Liver (tissue), 9 donors: ENCODE measurements around the gene SYCP2L. TPM values are rescaled to one million over a fixed set of nuclear protein-coding genes. Genes with fewer than 3 reads are reported as not detected.

Experiments used
- DNase-seq: peaks from one replicate; pipeline ENCODE4 v3.0.0-alpha.2; 2017; ENCODE audit warnings: low spot score
- H3K27ac ChIP-seq, 2 donors: one replicate each; pipeline ENCODE4 v1.7.0; 2013; ENCODE audit warnings: inconsistent platforms in 2 of 2, low read length in 2 of 2, control low read depth in 1 of 2, low read depth in 1 of 2, mild to moderate bottlenecking in 1 of 2
- H3K27me3 ChIP-seq, 4 donors: one replicate each; pipeline versions ENCODE4 v1.6.1 to v1.7.0; 2013; ENCODE audit warnings: low read length in 3 of 4, inconsistent platforms in 1 of 4, mild to moderate bottlenecking in 1 of 4, moderate library complexity in 1 of 4; ENCODE audit not compliant: control insufficient read depth in 4 of 4, insufficient read depth in 4 of 4
- H3K36me3 ChIP-seq, 4 donors: one replicate each; pipeline versions ENCODE4 v1.6.1 to v1.7.0; 2013; ENCODE audit warnings: low read length in 3 of 4, mild to moderate bottlenecking in 3 of 4, low read depth in 1 of 4, moderate library complexity in 1 of 4; ENCODE audit not compliant: control insufficient read depth in 4 of 4, insufficient read depth in 3 of 4
- H3K4me1 ChIP-seq, 4 donors: one replicate each; pipeline versions ENCODE4 v1.6.1 to v1.7.0; 2013; ENCODE audit warnings: low read length in 3 of 4, mild to moderate bottlenecking in 3 of 4, moderate library complexity in 1 of 4; ENCODE audit not compliant: control insufficient read depth in 4 of 4, insufficient read depth in 4 of 4
- H3K4me3 ChIP-seq, 3 donors: one replicate each; pipeline versions ENCODE4 v1.6.1 to v1.7.0; 2013; ENCODE audit warnings: low read length in 3 of 3, control low read depth in 1 of 3, low read depth in 1 of 3, mild to moderate bottlenecking in 1 of 3
- H3K9ac ChIP-seq, 2 donors: one replicate each; pipeline ENCODE4 v1.7.0; 2013; ENCODE audit warnings: low read length in 2 of 2, mild to moderate bottlenecking in 2 of 2, moderate library complexity in 2 of 2, control low read depth in 1 of 2, low read depth in 1 of 2
- H3K9me3 ChIP-seq, 4 donors: one replicate each; pipeline versions ENCODE4 v1.6.1 to v1.7.0; 2013; ENCODE audit warnings: low read length in 3 of 4; ENCODE audit not compliant: control insufficient read depth in 4 of 4
- EGR1 ChIP-seq, 2 donors: IDR thresholded peaks; 2 replicates each; pipeline ENCODE4 v1.6.1; 2016 to 2018; ENCODE audit warnings: antibody characterized with exemption in 2 of 2, low read depth in 2 of 2
- FOXA1 ChIP-seq: IDR thresholded peaks from 2 replicates; pipeline ENCODE4 v1.6.1; 2016; ENCODE audit warnings: antibody characterized with exemption
- FOXA2 ChIP-seq: IDR thresholded peaks from 2 replicates; pipeline ENCODE4 v1.6.1; 2016; ENCODE audit warnings: antibody characterized with exemption
- GABPA ChIP-seq, 2 donors: IDR thresholded peaks in 1 of 2; conservative IDR thresholded peaks in 1 of 2; 2 replicates each; pipeline ENCODE4 v1.6.1; 2016; ENCODE audit warnings: antibody characterized with exemption in 2 of 2, mild to moderate bottlenecking in 1 of 2, moderate library complexity in 1 of 2
- HNF4A ChIP-seq, 2 donors: conservative IDR thresholded peaks; 2 replicates each; pipeline ENCODE4 v1.6.1; 2016; ENCODE audit warnings: antibody characterized with exemption in 2 of 2, mild to moderate bottlenecking in 2 of 2
- HNF4G ChIP-seq: IDR thresholded peaks from 2 replicates; pipeline ENCODE4 v1.6.1; 2016; ENCODE audit warnings: antibody characterized with exemption
- JUND ChIP-seq, 2 donors: IDR thresholded peaks; 2 replicates each; pipeline ENCODE4 v1.6.1; 2016; ENCODE audit warnings: antibody characterized with exemption in 2 of 2
- NR2F2 ChIP-seq: IDR thresholded peaks from 2 replicates; pipeline ENCODE4 v1.6.1; 2016; ENCODE audit warnings: antibody characterized with exemption
- RAD21 ChIP-seq, 2 donors: IDR thresholded peaks; 2 replicates each; pipeline ENCODE4 v1.6.1; 2016; ENCODE audit warnings: antibody characterized with exemption in 2 of 2, mild to moderate bottlenecking in 2 of 2
- RXRA ChIP-seq, 2 donors: IDR thresholded peaks; 2 replicates each; pipeline ENCODE4 v1.6.1; 2017 to 2018; ENCODE audit warnings: antibody characterized with exemption in 2 of 2, mild to moderate bottlenecking in 1 of 2
- TAF1 ChIP-seq: conservative IDR thresholded peaks from 2 replicates; pipeline ENCODE4 v1.6.1; 2016; ENCODE audit warnings: antibody characterized with exemption, mild to moderate bottlenecking
- YY1 ChIP-seq: IDR thresholded peaks from 2 replicates; pipeline ENCODE4 v1.6.1; 2016; ENCODE audit warnings: antibody characterized with exemption, mild to moderate bottlenecking
- WGBS: extraction: QIAGEN DNeasy Blood & Tissue Kit; methylation state at CpG from one replicate; pipeline ENCODE4 v1.1.7; 2013; 5-methylcytosine and 5-hydroxymethylcytosine counted together
- polyA plus RNA-seq, 2 donors: library from polyadenylated mRNA; stranded (reverse) in 1 of 2; unstranded in 1 of 2; fragments of 200-250 nt in 1 of 2; fragments of >200 nt in 1 of 2; fragmentation: Nextera tagmentation in 1 of 2; extraction: Ambion mirVana in 1 of 2; gene quantifications; one replicate each; pipeline versions ENCODE4 v1.2.1 to v1.2.3, GENCODE V29; 2013 to 2015
- total RNA-seq, 2 donors: library from RNA; depleted of rRNA; stranded (reverse); fragments of >200 nt; gene quantifications; one replicate each; pipeline ENCODE4 v1.2.3, GENCODE V29; 2014
- TF ChIP-seq, protein P1 (sequence below): IDR thresholded peaks from 2 replicates; pipeline ENCODE4 v1.6.1; 2016; ENCODE audit warnings: antibody characterized with exemption
- TF ChIP-seq, protein P2 (sequence below): IDR thresholded peaks from 2 replicates; pipeline ENCODE4 v1.6.1; 2016; ENCODE audit warnings: antibody characterized with exemption
- TF ChIP-seq, protein P3 (sequence below): IDR thresholded peaks from 2 replicates; pipeline ENCODE4 v1.6.1; 2016; ENCODE audit warnings: antibody characterized with exemption
- TF ChIP-seq, protein P4 (sequence below): fragments of 150-350 bp; IDR thresholded peaks from 2 replicates; pipeline ENCODE4 v1.5.1; 2017; ENCODE audit warnings: improper control_type of control experiment, low read depth, low read length; ENCODE audit not compliant: missing input control
- TF ChIP-seq, protein P5 (sequence below): IDR thresholded peaks from 2 replicates; pipeline ENCODE4 v1.6.1; 2016; ENCODE audit warnings: antibody characterized with exemption, mild to moderate bottlenecking
- donor health status: healthy.
- donor health status: healthy.
- donor health status: healthy.
- donor health status: healthy.
- donor health status: healthy.

The SYCP2L gene
- total and polyA plus RNA-seq, 4 donors = 0.28 to 0.33 TPM; not detected in 2

DNA sequence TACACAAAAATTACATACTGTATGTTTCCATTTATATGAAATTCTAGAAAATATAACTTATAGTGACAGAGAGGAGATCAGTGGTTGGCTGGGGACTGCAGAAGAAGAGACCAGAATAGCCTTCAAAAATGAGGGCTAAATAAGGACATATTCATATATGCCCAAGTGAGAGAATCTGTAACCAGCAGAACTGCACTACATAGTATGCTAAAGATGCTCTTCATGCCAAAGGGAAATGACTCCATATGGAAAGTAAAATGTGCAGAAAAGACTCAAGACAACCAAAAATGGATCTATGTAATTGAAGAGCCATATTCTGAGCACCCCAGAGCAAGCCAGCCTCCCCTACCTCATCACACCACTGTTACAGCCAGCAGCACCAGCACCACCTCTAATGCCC is 128.2 kb downstream of the SYCP2L start (continued):
- TF ChIP-seq, protein P1, sequence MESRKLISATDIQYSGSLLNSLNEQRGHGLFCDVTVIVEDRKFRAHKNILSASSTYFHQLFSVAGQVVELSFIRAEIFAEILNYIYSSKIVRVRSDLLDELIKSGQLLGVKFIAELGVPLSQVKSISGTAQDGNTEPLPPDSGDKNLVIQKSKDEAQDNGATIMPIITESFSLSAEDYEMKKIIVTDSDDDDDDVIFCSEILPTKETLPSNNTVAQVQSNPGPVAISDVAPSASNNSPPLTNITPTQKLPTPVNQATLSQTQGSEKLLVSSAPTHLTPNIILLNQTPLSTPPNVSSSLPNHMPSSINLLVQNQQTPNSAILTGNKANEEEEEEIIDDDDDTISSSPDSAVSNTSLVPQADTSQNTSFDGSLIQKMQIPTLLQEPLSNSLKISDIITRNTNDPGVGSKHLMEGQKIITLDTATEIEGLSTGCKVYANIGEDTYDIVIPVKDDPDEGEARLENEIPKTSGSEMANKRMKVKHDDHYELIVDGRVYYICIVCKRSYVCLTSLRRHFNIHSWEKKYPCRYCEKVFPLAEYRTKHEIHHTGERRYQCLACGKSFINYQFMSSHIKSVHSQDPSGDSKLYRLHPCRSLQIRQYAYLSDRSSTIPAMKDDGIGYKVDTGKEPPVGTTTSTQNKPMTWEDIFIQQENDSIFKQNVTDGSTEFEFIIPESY = no peak
- TF ChIP-seq EGR1 (IDR thresholded peaks at IDR 0.05; ENCODE audit: low read depth in 2 of 2) (no peak), NR2F2 (no peak), GABPA (IDR thresholded peaks at IDR 0.05 in 1 of 2, conservative IDR thresholded peaks at IDR 0.05 in 1 of 2) (no peak), TAF1 (no peak), FOXA1 (no peak), HNF4G (no peak), RXRA (IDR thresholded peaks at IDR 0.05) (no peak)
- TF ChIP-seq, protein P2, sequence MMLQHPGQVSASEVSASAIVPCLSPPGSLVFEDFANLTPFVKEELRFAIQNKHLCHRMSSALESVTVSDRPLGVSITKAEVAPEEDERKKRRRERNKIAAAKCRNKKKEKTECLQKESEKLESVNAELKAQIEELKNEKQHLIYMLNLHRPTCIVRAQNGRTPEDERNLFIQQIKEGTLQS = no peak

DNA sequence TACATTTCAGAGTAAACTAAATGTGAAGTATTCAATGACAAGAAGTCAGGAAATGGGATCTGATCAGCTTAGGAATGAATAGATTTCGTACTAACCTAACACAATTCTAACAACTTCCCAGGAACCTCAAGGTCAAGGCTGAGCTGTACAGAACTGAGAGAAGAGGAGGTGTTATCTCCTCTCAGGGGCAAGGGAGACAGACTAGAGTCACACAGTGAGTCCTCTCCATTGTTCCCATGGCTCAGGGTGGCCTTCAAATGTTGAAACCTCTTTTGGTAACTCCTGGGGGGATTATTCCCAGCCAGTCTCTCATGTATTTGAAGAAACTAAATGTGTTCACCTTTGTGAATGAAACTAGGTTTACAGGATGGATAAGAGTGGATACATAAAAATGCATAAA is 129.6 kb downstream of the SYCP2L start:
- no peaks in the 10 kb centered on the region for H3K27me3 ChIP-seq
- H3K9me3 ChIP-seq = no peaks in the 10 kb centered on the region
- TF ChIP-seq HNF4A (conservative IDR thresholded peaks at IDR 0.05) (no peak), YY1 (no peak), RAD21 (IDR thresholded peaks at IDR 0.05) (no peak), RXRA (IDR thresholded peaks at IDR 0.05) (no peak)
- TF ChIP-seq, protein P2 = no peak
- TF ChIP-seq, protein P3, sequence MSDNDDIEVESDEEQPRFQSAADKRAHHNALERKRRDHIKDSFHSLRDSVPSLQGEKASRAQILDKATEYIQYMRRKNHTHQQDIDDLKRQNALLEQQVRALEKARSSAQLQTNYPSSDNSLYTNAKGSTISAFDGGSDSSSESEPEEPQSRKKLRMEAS = no peak
- TF ChIP-seq, protein P4, sequence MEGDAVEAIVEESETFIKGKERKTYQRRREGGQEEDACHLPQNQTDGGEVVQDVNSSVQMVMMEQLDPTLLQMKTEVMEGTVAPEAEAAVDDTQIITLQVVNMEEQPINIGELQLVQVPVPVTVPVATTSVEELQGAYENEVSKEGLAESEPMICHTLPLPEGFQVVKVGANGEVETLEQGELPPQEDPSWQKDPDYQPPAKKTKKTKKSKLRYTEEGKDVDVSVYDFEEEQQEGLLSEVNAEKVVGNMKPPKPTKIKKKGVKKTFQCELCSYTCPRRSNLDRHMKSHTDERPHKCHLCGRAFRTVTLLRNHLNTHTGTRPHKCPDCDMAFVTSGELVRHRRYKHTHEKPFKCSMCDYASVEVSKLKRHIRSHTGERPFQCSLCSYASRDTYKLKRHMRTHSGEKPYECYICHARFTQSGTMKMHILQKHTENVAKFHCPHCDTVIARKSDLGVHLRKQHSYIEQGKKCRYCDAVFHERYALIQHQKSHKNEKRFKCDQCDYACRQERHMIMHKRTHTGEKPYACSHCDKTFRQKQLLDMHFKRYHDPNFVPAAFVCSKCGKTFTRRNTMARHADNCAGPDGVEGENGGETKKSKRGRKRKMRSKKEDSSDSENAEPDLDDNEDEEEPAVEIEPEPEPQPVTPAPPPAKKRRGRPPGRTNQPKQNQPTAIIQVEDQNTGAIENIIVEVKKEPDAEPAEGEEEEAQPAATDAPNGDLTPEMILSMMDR = no peak
- H3K36me3 ChIP-seq = no peaks in the 10 kb centered on the region
- no peak overlapping the region for H3K27ac ChIP-seq
- H3K4me3 ChIP-seq = no peak overlapping the region
- DNase-seq = no peak
- 81% methylated on average over 1 of the region's 1 CpG for WGBS
- H3K4me1 ChIP-seq = peaks cover 4 to 21% (median 10%) of the 10 kb centered on the region in 4 donors
- no peak overlapping the region for H3K9ac ChIP-seq

DNA sequence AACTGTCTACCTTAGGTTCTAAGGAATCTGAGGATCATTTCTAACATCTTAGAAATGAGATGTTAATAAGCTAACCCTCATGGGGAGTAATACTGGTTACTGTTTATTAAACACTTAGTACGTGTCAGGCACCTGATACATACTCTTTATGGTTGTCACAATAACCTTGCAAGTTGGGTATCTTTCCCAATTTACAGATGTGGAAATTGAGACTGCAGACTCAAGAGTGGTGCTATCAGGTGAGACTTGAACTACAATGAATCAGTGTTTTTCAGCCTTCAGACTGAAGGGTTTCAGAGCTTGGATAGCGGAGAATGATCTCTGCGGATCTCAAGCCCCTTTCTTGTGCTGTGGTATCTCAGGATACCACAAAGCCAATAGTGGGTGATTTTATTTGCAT is 130.2 kb downstream of the SYCP2L start:
- no peak for TF ChIP-seq HNF4G
- TF ChIP-seq, protein P1 = no peak
- no peak for TF ChIP-seq FOXA1
- TF ChIP-seq, protein P5, sequence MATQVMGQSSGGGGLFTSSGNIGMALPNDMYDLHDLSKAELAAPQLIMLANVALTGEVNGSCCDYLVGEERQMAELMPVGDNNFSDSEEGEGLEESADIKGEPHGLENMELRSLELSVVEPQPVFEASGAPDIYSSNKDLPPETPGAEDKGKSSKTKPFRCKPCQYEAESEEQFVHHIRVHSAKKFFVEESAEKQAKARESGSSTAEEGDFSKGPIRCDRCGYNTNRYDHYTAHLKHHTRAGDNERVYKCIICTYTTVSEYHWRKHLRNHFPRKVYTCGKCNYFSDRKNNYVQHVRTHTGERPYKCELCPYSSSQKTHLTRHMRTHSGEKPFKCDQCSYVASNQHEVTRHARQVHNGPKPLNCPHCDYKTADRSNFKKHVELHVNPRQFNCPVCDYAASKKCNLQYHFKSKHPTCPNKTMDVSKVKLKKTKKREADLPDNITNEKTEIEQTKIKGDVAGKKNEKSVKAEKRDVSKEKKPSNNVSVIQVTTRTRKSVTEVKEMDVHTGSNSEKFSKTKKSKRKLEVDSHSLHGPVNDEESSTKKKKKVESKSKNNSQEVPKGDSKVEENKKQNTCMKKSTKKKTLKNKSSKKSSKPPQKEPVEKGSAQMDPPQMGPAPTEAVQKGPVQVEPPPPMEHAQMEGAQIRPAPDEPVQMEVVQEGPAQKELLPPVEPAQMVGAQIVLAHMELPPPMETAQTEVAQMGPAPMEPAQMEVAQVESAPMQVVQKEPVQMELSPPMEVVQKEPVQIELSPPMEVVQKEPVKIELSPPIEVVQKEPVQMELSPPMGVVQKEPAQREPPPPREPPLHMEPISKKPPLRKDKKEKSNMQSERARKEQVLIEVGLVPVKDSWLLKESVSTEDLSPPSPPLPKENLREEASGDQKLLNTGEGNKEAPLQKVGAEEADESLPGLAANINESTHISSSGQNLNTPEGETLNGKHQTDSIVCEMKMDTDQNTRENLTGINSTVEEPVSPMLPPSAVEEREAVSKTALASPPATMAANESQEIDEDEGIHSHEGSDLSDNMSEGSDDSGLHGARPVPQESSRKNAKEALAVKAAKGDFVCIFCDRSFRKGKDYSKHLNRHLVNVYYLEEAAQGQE = no peak
- TF ChIP-seq, protein P3 = no peak
- TF ChIP-seq RXRA (IDR thresholded peaks at IDR 0.05) = no peak
- no peak for TF ChIP-seq FOXA2
- no peak for TF ChIP-seq EGR1 (IDR thresholded peaks at IDR 0.05; ENCODE audit: low read depth in 2 of 2)
- no peak for TF ChIP-seq TAF1
- TF ChIP-seq JUND (IDR thresholded peaks at IDR 0.05) = no peak
- TF ChIP-seq, protein P4 = no peak
- Histone ChIP-seq H3K4me3 (no peak overlapping the region), H3K27me3 (no peaks in the 10 kb centered on the region), H3K9me3 (no peaks in the 10 kb centered on the region), H3K27ac (no peak overlapping the region), H3K36me3 (no peaks in the 10 kb centered on the region), H3K4me1 (peaks cover 0 to 14% (median 6%) of the 10 kb centered on the region in 4 donors), H3K9ac (no peak overlapping the region)
- DNase-seq = no peak
- WGBS = 93% methylated on average over 3 of the region's 3 CpGs
